H1 (cell line): ENCODE measurements around the gene ITIH4.

Source experiments
- CTCF ChIP-seq, 3 experiments: IDR thresholded peaks; 1 replicate in 2 of 3; 2 replicates in 1 of 3; pipeline versions ENCODE4 v1.5.1 to v1.6.1; 2011; ENCODE audit warnings: low read length in 3 of 3, mild to moderate bottlenecking in 3 of 3, inconsistent platforms in 2 of 3, low read depth in 1 of 3, moderate library complexity in 1 of 3; ENCODE audit not compliant: insufficient read depth in 1 of 3; ENCODE audit errors: control extremely low read depth in 1 of 3
- SP1 ChIP-seq: IDR thresholded peaks from 2 replicates; pipeline ENCODE4 v1.6.1; 2011; ENCODE audit warnings: low read depth, low read length
- SUZ12 ChIP-seq: fragments of 200-600 bp; sonication (generic); IDR thresholded peaks from 2 replicates; pipeline ENCODE4 v1.6.1; 2012; ENCODE audit warnings: mild to moderate bottlenecking, inconsistent platforms, low read length, moderate library complexity, mixed read lengths
- TF ChIP-seq, protein P1 (sequence below): IDR thresholded peaks from 2 replicates; pipeline ENCODE4 v1.6.1; 2011; ENCODE audit warnings: low read length, improper control_type of control experiment

DNA sequence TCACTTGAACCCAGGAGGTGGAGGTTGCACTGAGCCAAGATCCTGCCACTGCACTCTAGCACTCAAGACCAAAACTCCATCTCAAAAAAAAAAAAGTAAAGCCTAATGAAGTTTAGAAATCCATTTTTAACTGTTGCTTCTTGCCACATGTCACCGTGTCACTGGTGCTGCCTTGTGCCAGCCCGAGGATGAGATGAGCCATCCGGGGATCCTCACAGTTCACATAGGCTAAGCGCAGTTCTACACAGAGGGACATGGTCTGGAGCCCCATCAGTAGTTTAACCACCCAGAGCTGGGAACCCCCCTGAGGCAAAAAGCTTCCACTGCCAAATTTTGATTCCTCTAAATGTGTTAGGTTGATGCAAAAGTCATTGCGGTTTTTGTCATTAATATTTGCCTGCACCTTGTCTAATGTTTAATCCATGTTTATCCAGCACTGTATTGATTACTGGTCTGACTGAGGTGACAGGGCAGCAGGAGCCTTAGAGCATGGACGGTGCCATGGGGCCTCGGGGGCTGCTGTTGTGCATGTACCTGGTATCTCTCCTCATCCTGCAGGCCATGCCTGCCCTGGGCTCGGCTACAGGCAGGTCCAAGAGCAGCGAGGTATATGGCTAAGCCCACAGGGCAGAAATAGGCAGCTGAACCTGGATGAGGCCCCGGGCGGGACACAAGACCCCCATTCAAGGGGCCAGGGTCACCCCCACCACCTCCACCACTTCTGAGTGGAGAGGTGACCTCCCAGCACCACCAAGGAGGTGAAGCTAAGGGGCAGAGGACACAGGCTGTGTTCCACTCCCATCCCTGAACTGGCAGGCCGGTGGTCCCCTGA is 53.1 kb downstream of the ITIH4 start, which contains the start of gene ITIH1:
- TF ChIP-seq SUZ12 (no peak), SP1 (no peak), CTCF (IDR thresholded peaks at IDR 0.05; ENCODE audit: control extremely low read depth in 1 of 3, insufficient read depth in 1 of 3, low read depth in 1 of 3, low read length in 3 of 3) (no peak)
- TF ChIP-seq, protein P1, sequence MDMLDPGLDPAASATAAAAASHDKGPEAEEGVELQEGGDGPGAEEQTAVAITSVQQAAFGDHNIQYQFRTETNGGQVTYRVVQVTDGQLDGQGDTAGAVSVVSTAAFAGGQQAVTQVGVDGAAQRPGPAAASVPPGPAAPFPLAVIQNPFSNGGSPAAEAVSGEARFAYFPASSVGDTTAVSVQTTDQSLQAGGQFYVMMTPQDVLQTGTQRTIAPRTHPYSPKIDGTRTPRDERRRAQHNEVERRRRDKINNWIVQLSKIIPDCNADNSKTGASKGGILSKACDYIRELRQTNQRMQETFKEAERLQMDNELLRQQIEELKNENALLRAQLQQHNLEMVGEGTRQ, result no peak
